ENCODE results near the gene RAPSN.

GRCh38 chr11:47389577-47390421, 59.1 kb downstream of the RAPSN start:
- TF ChIP-seq CTCF (IDR thresholded peaks at IDR 0.05; ENCODE audit: low read length): no peak
- TF ChIP-seq EZH2 (IDR thresholded peaks at IDR 0.05; ENCODE audit: borderline replicate concordance, low read length): no peak

Data from OCI-LY1 (cell line).